Thoracic aorta (tissue), 2 donors: Measurements from ENCODE around the gene RASSF6. TPM values are rescaled to one million over a fixed set of nuclear protein-coding genes. Genes with fewer than 3 reads are reported as not detected.

ENCODE experiments used
- ATAC-seq: fragments of 150-250 bp; one replicate; pipeline ENCODE4 v1.8.0; 2017; ENCODE audit warnings: low read depth; ENCODE audit not compliant: insufficient number of reproducible peaks, low FRiP score
- DNase-seq: peaks from one replicate; pipeline ENCODE4 v3.0.0-alpha.2; 2020; ENCODE audit warnings: low spot score
- H3K27ac ChIP-seq, 2 donors: fragments of 200-600 bp; sonication (generic); 1 replicate in 1 of 2; 2 replicates in 1 of 2; pipeline ENCODE4 v1.5.1; 2016; ENCODE audit warnings: mild to moderate bottlenecking in 2 of 2, moderate library complexity in 2 of 2
- H3K27me3 ChIP-seq: fragments of 200-600 bp; sonication (generic); replicated peaks from 2 replicates; pipeline ENCODE4 v1.6.0; 2016; ENCODE audit warnings: mild to moderate bottlenecking; ENCODE audit not compliant: insufficient read depth
- H3K36me3 ChIP-seq: fragments of 200-600 bp; sonication (generic); one replicate; pipeline ENCODE4 v1.5.1; 2016
- H3K4me1 ChIP-seq, 2 donors: fragments of 200-600 bp; sonication (generic); 1 replicate in 1 of 2; 2 replicates in 1 of 2; pipeline versions ENCODE4 v1.5.1 to v1.6.0; 2016; ENCODE audit warnings: low read depth in 2 of 2, mild to moderate bottlenecking in 1 of 2; ENCODE audit not compliant: control insufficient read depth in 1 of 2
- H3K4me3 ChIP-seq: fragments of 200-600 bp; sonication (generic); 2 replicates; pipeline ENCODE4 v1.5.1; 2016; ENCODE audit warnings: mild to moderate bottlenecking
- H3K9me3 ChIP-seq: fragments of 200-600 bp; sonication (generic); 2 replicates; pipeline ENCODE4 v1.5.1; 2016
- total RNA-seq, 2 donors: library from RNA; depleted of rRNA; stranded (reverse); fragments of >200 nt; gene quantifications; one replicate each; pipeline versions ENCODE4 v1.1.0 to v1.2.3, GENCODE V29; 2016
- TF ChIP-seq, protein P1 (sequence below): fragments of 200-600 bp; sonication (generic); IDR thresholded peaks from one replicate; pipeline ENCODE4 v1.5.1; 2019; ENCODE audit warnings: antibody characterized with exemption

The RASSF6 gene
- total RNA-seq, 2 donors from 2014 or later: 0.56 TPM; not detected in 1

DNA sequence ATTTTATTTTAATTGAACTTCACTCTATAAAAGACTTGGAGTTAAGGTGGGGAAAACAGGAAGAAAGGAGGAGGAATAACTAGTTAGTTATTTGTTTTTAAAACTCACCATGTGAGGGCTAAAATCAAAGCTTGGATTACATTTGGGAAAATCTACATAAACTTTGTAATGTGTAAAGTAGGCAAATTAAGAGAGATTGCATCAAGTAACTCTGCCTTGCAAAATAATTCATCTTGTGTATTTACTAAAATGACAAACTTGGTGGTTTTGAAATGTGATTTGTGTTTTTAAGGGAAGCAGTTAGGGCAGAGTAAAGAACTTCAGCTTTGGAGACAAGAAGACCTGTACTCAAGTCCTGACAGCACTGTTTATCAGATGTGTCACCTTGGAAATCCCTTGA is 43.3 kb upstream of the RASSF6 start:
- no peak overlapping the region for H3K4me3 ChIP-seq
- H3K27me3 ChIP-seq: no peaks in the 10 kb centered on the region
- ATAC-seq (no peak), DNase-seq (no peak)
- H3K4me1 ChIP-seq: peaks cover 0 to 1% of the 10 kb centered on the region in 2 donors
- H3K36me3 ChIP-seq: no peaks in the 10 kb centered on the region
- no peaks in the 10 kb centered on the region for H3K9me3 ChIP-seq
- TF ChIP-seq, protein P1, sequence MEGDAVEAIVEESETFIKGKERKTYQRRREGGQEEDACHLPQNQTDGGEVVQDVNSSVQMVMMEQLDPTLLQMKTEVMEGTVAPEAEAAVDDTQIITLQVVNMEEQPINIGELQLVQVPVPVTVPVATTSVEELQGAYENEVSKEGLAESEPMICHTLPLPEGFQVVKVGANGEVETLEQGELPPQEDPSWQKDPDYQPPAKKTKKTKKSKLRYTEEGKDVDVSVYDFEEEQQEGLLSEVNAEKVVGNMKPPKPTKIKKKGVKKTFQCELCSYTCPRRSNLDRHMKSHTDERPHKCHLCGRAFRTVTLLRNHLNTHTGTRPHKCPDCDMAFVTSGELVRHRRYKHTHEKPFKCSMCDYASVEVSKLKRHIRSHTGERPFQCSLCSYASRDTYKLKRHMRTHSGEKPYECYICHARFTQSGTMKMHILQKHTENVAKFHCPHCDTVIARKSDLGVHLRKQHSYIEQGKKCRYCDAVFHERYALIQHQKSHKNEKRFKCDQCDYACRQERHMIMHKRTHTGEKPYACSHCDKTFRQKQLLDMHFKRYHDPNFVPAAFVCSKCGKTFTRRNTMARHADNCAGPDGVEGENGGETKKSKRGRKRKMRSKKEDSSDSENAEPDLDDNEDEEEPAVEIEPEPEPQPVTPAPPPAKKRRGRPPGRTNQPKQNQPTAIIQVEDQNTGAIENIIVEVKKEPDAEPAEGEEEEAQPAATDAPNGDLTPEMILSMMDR: no peak
- no peak overlapping the region for H3K27ac ChIP-seq

DNA sequence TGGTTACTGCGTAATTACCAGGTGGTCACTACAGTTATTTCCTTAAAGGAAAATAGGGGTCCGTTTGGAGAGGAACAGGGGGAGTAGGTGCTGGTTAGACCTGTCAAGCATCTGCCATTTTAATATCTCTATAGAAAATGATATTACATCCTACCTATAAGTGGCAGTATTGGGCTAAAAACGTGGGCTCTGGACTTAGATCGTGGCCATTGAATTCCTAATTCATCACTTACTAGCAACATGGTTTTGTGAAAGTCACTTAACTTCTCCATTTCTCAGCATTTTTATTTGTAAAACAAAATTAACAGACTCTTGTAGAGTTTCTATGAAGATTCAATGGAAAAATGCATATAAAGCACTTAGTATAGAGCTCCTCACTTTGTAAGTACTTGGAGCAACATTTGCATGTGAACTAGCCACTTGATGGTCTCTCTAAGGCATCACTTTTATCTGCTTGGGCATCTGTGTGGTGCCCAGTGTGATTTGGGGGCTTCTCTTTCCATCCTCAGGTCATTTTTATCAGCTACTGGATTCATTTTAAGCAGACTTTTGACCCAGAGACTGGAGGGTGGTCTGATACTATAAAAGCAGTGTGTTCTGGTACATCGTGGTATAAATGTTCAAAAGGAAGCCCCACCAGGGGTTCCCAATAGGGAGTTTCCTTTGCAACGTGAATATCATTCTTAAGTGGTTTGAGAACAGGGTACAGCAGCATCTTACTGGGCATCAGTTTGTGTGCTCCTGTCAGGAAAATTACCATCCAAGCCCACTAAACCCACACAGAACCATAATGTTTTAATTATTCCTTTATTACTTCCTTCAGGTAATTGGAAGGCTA is 42.7 kb upstream of the RASSF6 start:
- TF ChIP-seq, protein P1: peak; percentile 59
- no peak for ATAC-seq

DNA sequence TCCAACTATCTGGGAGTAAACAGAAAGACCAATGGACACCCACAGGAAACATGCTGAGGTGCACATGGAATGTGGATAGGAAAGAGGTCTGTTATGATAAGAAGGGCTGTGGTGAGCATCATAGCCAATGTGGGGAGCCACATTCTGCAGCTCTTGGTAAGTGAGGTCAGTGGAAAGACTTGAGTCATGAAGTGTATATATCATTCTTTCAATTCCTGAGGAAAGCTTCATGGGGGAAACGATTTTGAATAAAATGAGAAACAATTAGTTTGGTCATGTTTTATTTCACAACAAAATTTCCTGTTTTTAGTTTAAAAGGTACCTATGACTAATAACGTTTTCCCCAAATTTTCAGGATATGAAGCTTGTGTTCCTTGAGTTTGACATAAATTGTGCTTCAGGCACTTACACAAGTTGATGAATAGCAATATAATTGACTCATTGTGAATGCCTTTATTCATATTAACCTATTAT is 41.4 kb upstream of the RASSF6 start:
- no peaks in the 10 kb centered on the region for H3K27me3 ChIP-seq
- TF ChIP-seq, protein P1: no peak

More for the DNA sequence above, 42.7 kb upstream of the RASSF6 start:
- no peak for DNase-seq
- H3K27me3 ChIP-seq: no peaks in the 10 kb centered on the region
- no peaks in the 10 kb centered on the region for H3K36me3 ChIP-seq
- H3K4me1 ChIP-seq: no peaks in the 10 kb centered on the region
- H3K9me3 ChIP-seq: no peaks in the 10 kb centered on the region
- no peak overlapping the region for H3K4me3 ChIP-seq
- no peak overlapping the region for H3K27ac ChIP-seq

DNA sequence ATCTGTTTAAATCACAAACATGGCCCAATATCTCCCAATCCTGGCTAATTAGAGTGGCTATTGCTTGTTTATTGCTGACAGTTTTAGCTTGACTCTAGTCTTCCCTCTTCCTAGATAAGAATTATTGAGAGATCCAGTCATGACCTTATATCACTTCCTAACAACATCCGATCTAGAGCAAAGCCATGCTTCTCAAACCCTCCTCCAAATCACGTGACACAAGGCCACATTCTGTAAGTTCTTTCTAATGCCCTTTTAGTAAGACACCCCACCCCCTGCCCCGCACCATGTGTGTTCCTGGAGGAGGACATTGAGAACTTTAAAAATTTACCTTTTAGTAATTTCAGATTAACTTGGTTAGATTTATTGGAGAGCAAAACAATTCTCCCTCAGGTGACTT is 40.6 kb upstream of the RASSF6 start:
- TF ChIP-seq, protein P1: no peak
- no peak for ATAC-seq

More for the DNA sequence above, 41.4 kb upstream of the RASSF6 start:
- no peak for ATAC-seq
- Histone ChIP-seq H3K36me3 (no peaks in the 10 kb centered on the region), H3K4me3 (no peak overlapping the region), H3K9me3 (no peaks in the 10 kb centered on the region), H3K27ac (no peak overlapping the region), H3K4me1 (no peaks in the 10 kb centered on the region)
- no peak for DNase-seq

DNA sequence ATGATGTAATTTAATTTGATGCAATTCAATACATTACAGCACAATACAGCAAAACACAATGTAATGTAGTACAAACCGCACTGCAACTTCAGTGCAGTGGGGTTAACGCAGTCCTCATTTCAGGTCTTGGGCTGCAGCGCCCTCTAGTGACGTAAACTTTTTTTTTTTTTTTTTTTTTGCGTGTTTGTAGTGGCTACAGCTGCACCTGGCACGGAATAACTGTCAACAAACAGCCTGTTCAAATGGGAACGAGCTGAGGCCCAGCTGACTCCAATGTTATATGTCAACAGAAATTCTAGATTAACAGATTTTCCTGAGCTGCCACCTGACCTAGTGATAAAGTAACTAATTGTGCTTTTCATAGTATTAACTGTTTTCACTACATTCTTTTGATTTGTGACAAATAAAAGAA is 33.5 kb upstream of the RASSF6 start:
- TF ChIP-seq, protein P1: peak; percentile 59
- Histone ChIP-seq H3K27ac (no peak overlapping the region), H3K36me3 (no peaks in the 10 kb centered on the region), H3K27me3 (no peaks in the 10 kb centered on the region), H3K9me3 (no peaks in the 10 kb centered on the region), H3K4me1 (peaks cover 0 to 12% of the 10 kb centered on the region in 2 donors), H3K4me3 (no peak overlapping the region)
- ATAC-seq (peak; percentile 70), DNase-seq (no peak)

More for the DNA sequence above, 40.6 kb upstream of the RASSF6 start:
- no peaks in the 10 kb centered on the region for H3K27me3 ChIP-seq
- no peaks in the 10 kb centered on the region for H3K9me3 ChIP-seq
- no peaks in the 10 kb centered on the region for H3K4me1 ChIP-seq
- H3K36me3 ChIP-seq: no peaks in the 10 kb centered on the region
- H3K4me3 ChIP-seq: no peak overlapping the region
- no peak for DNase-seq
- H3K27ac ChIP-seq: no peak overlapping the region
